GM19193 (cell line): ENCODE results near the gene ACER3.

Experiments
- POLR2A ChIP-seq: IDR thresholded peaks from 4 replicates; pipeline ENCODE4 v1.6.1; 2011; ENCODE audit not compliant: insufficient read depth, insufficient read length; ENCODE audit errors: extremely low read depth

ACER3 gene

GRCh38 chr11:76835036-76835435 lies 25.7 kb upstream of the ACER3 start:
- TF ChIP-seq POLR2A, result no peak

DNA sequence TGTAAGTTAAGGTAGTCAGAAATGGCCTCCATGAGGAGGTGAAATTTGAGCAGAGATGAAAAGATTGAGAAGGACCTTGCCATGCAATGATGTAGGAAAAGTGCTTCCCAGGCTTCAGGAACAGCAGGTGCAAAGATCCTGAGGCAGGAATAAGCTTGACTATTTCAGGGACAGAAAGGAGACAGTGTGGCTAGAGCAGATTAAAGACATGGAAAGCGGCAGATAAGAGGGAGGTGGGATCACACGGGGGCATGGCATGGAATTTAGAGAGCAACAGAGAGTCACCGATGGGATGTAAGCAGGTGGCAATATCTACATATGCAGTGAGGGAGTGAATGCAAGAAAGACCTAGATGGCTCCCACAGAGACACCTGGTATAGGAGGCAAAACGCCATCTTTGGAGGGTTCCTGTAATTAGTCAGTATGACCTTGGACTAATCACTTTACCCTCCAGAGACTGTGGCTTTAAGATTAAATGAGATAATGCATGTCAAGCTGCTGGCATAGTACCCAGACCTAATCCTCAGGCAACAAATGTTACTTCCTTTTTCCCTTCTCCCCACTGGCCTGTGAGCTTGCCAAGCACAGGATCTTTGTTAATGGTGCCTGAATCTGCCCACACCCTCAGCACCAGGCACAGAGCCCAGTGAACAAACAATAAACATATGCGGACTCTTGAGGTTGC lies 24.6 kb upstream of the ACER3 start:
- no peak for TF ChIP-seq POLR2A

DNA sequence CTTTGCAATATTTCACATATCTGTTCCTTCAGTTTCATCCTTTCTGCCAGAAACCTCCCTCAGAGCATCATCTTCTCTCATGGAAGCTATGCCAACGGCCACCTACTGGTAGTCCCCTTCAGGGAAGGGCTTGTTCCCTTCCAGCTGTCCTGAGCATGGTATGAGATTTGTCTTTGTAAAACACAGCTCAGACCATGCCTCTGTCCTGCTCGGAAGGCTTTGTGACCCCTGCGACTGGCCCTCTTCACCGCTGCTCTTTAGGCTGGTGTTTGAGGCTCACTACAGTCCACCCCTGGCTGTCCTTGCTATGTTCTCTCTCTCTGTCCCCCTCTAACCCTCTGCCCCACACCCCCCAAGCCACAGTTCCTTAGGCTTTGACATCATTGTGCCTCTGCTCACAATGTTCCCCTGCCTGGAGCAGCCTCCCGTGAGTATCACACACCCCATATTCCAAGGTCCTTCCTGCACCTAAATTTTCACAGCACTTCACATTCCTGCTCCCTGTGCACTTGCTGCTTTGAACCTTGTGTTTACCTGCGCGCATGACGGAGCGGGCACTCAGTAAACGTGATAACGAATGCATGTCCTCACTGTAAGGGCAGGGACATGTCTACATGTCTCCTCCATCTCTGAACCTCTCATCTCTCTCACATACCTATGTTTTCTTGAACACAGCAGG lies 24.0 kb upstream of the ACER3 start:
- TF ChIP-seq POLR2A, result no peak

GRCh38 chr11:76837696-76838677 lies 22.7 kb upstream of the ACER3 start:
- TF ChIP-seq POLR2A, result no peak

- no peak for TF ChIP-seq POLR2A
Observed at GRCh38 chr11:76838678-76839068, 22.0 kb upstream of the ACER3 start.

- no peak for TF ChIP-seq POLR2A
Observed at GRCh38 chr11:76839311-76839710, 21.4 kb upstream of the ACER3 start.

DNA sequence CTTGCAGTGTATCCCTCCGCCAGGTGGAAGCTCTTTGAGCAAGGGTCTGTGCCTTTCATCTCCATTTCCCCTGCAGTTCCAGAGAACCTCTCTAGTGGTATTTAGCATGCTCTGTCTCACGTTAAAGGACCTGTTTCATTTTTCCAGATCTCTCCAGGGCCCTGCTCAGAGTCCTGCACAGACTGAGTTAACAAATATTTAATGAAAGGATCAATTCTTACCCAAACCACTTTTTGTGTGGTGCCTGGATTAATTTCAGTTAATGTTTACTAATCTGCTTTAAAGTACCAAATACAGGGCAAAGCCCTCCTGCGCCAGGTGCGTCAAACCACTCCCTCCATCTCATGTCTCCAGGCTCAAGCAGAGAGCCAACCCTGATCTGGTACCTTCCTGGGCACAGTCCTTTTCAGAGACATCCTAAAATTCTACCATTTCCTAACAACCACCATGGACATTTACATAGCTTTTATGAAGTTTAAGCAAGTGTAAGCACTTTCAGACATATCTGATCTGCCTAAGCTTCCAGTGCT lies 18.7 kb upstream of the ACER3 start:
- no peak for TF ChIP-seq POLR2A

- TF ChIP-seq POLR2A, result no peak
Observed at GRCh38 chr11:76843907-76844306, 16.8 kb upstream of the ACER3 start.

GRCh38 chr11:76844511-76844910 lies 16.2 kb upstream of the ACER3 start:
- TF ChIP-seq POLR2A, result no peak

DNA sequence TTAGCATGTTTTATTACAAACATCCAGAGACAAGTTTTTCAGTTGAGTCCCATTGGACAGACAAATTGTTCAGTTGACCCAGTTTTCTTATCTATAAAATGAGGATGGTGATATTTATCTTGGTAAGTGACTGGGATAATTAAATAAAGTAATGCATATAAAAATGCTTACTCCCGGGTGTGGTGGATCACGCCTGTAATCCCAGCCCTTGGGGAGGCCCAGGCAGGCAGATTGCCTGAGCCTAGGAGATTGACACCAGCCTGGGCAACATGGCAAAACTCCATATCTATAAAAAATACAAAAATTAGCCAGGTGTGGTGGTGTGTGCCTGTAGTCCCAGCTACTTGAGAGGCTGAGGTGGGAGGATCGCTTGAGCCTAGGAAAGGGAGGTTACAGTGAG lies 15.6 kb upstream of the ACER3 start:
- no peak for TF ChIP-seq POLR2A

DNA sequence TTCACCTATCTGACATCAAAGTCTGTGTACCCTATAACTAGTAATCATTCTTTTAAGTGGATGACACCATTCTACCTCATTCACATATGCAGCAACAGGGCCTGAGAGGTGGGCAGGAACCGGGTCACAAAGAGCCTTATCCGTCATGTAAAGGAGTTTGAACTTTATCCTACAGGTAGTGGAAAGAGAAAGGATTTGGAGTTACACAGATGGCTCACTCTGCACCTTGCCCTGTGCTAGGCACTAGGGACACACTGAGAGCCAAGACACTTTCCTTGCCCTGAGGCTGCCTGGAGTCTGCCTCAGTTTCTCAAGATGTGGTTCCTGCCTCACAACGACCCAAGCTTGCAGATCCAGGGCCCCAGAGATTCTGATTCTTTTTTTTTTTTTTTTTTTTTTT lies 14.3 kb upstream of the ACER3 start:
- no peak for TF ChIP-seq POLR2A

DNA sequence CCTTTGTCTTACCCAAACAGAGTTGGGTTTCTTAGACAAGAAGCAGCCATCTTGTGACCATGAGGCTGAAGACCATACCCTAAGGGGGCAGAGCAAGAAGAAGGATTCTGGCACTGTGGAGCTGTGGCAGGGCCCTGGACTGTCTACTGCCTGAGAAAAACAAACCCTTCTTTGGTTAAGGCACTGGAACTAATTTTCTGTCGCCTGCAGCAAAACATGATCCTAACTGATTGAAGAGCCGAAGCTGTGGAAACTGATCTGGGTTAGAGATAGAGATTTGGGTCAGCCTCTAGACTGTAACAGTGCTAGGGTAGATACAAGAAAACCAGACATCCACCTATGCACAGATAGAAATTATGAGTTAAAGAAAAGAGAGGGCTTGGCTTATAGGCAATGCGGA lies 11.3 kb upstream of the ACER3 start:
- TF ChIP-seq POLR2A, result no peak

- TF ChIP-seq POLR2A, result no peak
Observed at GRCh38 chr11:76850130-76850529, 10.6 kb upstream of the ACER3 start.

DNA sequence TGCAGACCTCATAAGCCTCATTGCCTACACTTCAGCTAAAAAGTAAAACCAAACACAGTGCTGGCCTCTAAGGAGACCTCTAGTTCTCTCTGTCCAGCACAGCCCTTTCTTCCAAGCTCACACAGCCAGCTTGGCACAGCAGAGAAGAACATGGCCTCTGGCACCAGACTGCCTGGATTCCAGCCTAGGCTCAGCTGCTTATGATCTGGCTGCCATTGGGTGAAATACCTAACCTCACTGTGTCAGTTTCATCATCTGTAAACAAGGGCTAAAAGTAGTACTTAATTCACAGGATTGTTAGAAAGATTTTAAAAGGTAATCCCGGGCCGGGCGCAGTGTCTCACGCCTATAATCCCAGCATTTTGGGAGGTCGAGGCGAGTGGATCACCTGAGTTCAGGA lies 9.9 kb upstream of the ACER3 start:
- no peak for TF ChIP-seq POLR2A

GRCh38 chr11:76854709-76855108 lies 6.0 kb upstream of the ACER3 start:
- TF ChIP-seq POLR2A, result no peak
